Natural killer cell (primary cell): ENCODE measurements around the gene SORBS1. TPM values are rescaled to one million over a fixed set of nuclear protein-coding genes. Genes with fewer than 3 reads are reported as not detected.

ENCODE experiments used
- ATAC-seq, 3 donors: fragments of 150-1000 bp in 2 of 3; fragments of 200-7000 bp in 1 of 3; cut with Tn5 transposase; 1 replicate in 1 of 3; 2 replicates in 2 of 3; pipeline ENCODE4 v1.10.0; 2021; ENCODE audit warnings: mild to moderate bottlenecking in 2 of 3, moderate library complexity in 2 of 3
- DNase-seq, 2 donors: peaks; one replicate each; pipeline versions ENCODE4 v3.0.0 to v3.0.0-alpha.2; 2013 to 2021; ENCODE audit warnings: mixed read lengths in 1 of 2
- H3K27ac ChIP-seq: one replicate; pipeline ENCODE4 v1.5.1; 2013; ENCODE audit warnings: mild to moderate bottlenecking, low read length
- H3K27me3 ChIP-seq: one replicate; pipeline ENCODE4 v1.6.1; 2013; ENCODE audit warnings: low read length; ENCODE audit not compliant: control insufficient read depth, insufficient read depth
- H3K36me3 ChIP-seq: one replicate; pipeline ENCODE4 v1.6.1; 2013; ENCODE audit warnings: low read length; ENCODE audit not compliant: control insufficient read depth, insufficient read depth
- H3K4me1 ChIP-seq: one replicate; pipeline ENCODE4 v1.6.1; 2013; ENCODE audit warnings: low read length; ENCODE audit not compliant: control insufficient read depth, insufficient read depth
- H3K4me3 ChIP-seq: one replicate; pipeline ENCODE4 v1.5.1; 2013; ENCODE audit warnings: low read length
- H3K9me3 ChIP-seq: one replicate; pipeline ENCODE4 v1.6.1; 2013; ENCODE audit warnings: low read length; ENCODE audit not compliant: control insufficient read depth, insufficient read depth
- H3K27ac Mint-ChIP-seq, 2 donors: one replicate each; pipeline ENCODE4 v1.8.0; 2022; ENCODE audit warnings: mild to moderate bottlenecking in 2 of 2, mixed read lengths in 2 of 2, moderate library complexity in 1 of 2
- H3K27me3 Mint-ChIP-seq, 2 donors: one replicate each; pipeline ENCODE4 v1.8.0; 2022; ENCODE audit warnings: low read depth in 2 of 2, mixed read lengths in 2 of 2
- H3K36me3 Mint-ChIP-seq: one replicate; pipeline ENCODE4 v1.8.0; 2022; ENCODE audit warnings: mixed read lengths
- H3K4me1 Mint-ChIP-seq, 2 donors: one replicate each; pipeline ENCODE4 v1.8.0; 2022; ENCODE audit warnings: mixed read lengths in 2 of 2
- H3K4me3 Mint-ChIP-seq: one replicate; pipeline ENCODE4 v1.8.0; 2022; ENCODE audit warnings: mild to moderate bottlenecking, moderate library complexity, mixed read lengths
- H3K9me3 Mint-ChIP-seq, 2 donors: one replicate each; pipeline ENCODE4 v1.8.0; 2022; ENCODE audit warnings: mixed read lengths in 2 of 2
- CTCF ChIP-seq: fragments of 200-600 bp; IDR thresholded peaks from one replicate; pipeline ENCODE4 v1.8.0; 2022; ENCODE audit warnings: antibody characterized with exemption
- WGBS: methylation state at CpG from one replicate; pipeline ENCODE4 v1.1.7; 2013; ENCODE audit warnings: missing lambda C conversion rate; ENCODE audit not compliant: insufficient coverage; 5-methylcytosine and 5-hydroxymethylcytosine counted together
- intact Hi-C: fragments of 100-400 bp; cut with micrococcal nuclease; formaldehyde crosslinking; loops from one replicate; pipeline ENCODE4 v1.14.2; 2022
- total RNA-seq, 4 donors: library from RNA; stranded (reverse); fragments of 120-200 nt in 1 of 4; gene quantifications; one replicate each; pipeline versions ENCODE4 v1.2.3 to v1.2.4, GENCODE V29; 2013 to 2022

Gene SORBS1
- total RNA-seq, 3 donors from 2014 or later (not counting 1 experiment from before 2014, with no cell fraction given): 2.4 to 5.4 (median 2.8) TPM

DNA sequence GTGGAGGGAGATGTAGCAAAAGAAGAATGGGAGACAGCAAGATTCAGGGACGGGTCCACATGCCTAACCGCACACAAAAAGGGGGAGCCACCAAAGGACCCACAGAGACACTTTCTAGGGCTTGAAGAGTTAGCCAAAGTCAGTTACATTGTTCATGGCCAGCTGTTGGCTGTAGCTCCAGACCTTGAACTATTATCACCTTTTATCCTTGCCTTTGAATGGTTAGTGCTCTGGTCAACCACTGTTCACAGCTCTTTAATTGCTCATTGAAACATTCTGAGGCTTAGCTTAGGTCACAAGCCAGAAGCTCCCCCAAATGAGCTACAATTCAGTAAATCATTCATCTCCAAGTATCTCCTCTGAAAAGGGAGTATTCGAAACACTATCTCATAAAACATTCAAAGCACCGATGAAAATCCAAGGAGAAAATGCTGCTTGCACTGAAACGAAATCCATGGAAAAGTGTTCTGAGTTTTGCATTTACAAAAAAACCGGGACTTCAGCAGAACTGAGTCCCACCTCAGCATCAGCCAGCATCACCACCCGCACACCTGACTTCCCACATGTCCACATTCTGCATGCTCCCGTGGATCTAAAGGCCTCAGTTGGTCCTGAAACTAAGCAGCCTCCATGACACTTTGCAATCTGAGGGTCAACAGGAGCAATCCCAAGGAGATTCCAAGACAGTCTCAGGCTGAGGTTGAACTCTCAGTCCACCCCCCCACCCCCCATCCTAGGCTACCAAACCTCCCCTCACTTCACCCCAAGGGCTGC, 4.0 kb downstream of the SORBS1 start:
- Mint-ChIP-seq H3K27me3 (peaks cover 0 to 18% of the 10 kb centered on the region in 2 donors), H3K9me3 (peaks cover 0 to 3% of the 10 kb centered on the region in 2 donors), H3K36me3 (no peaks in the 10 kb centered on the region), H3K27ac (no peak overlapping the region), H3K4me1 (peaks cover 14 to 15% of the 10 kb centered on the region in 2 donors), H3K4me3 (no peak overlapping the region)
- peaks cover 12% of the 10 kb centered on the region for H3K4me1 ChIP-seq
- intact Hi-C loops: no loop called here
- ATAC-seq: no peak
- DNase-seq: no peak
- H3K27me3 ChIP-seq: no peaks in the 10 kb centered on the region
- H3K27ac ChIP-seq: no peak overlapping the region
- no peaks in the 10 kb centered on the region for H3K36me3 ChIP-seq
- no peaks in the 10 kb centered on the region for H3K9me3 ChIP-seq
- WGBS: 80% methylated on average over 8 of the region's 8 CpGs
- no peak overlapping the region for H3K4me3 ChIP-seq
- no peak for TF ChIP-seq CTCF

DNA sequence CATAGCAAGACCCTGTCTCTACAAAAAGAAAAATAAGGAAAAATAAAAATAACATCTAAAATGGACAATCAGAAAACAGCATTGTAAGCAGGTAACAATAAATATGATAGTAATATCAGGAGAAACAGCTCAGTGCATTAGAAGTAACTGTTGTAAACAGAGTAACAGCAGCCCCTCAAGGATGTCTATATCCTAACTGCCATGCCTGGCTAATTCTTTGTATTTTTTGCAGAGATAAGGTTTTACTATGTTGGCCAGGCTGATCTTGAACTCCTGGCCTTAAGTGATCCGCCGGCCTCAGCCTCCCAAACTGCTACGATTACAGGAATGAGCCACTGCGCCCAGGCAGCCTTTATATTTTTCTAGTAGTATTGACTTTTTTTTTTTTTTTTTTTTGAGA, 7.5 kb downstream of the SORBS1 start:
- DNase-seq: no peak
- WGBS: 97% methylated on average over 4 of the region's 4 CpGs
- H3K4me3 Mint-ChIP-seq: no peak overlapping the region
- Histone ChIP-seq H3K9me3 (no peaks in the 10 kb centered on the region), H3K4me3 (no peak overlapping the region), H3K27ac (no peak overlapping the region), H3K27me3 (no peaks in the 10 kb centered on the region), H3K4me1 (no peaks in the 10 kb centered on the region), H3K36me3 (no peaks in the 10 kb centered on the region)
- peaks cover 0 to 3% of the 10 kb centered on the region in 2 donors for H3K9me3 Mint-ChIP-seq
- H3K27ac Mint-ChIP-seq: no peak overlapping the region
- H3K36me3 Mint-ChIP-seq: no peaks in the 10 kb centered on the region
- no peak for TF ChIP-seq CTCF
- intact Hi-C loops: no loop called here
- H3K4me1 Mint-ChIP-seq: no peaks in the 10 kb centered on the region
- H3K27me3 Mint-ChIP-seq: peaks cover 0 to 25% of the 10 kb centered on the region in 2 donors
- ATAC-seq: no peak

- 93% methylated on average over 3 of the region's 5 CpGs for WGBS
- Mint-ChIP-seq H3K36me3 (no peaks in the 10 kb centered on the region), H3K27ac (no peak overlapping the region), H3K4me3 (no peak overlapping the region), H3K27me3 (peaks cover 0 to 22% of the 10 kb centered on the region in 2 donors), H3K4me1 (no peaks in the 10 kb centered on the region), H3K9me3 (peaks cover 0 to 3% of the 10 kb centered on the region in 2 donors)
- Histone ChIP-seq H3K36me3 (no peaks in the 10 kb centered on the region), H3K27me3 (no peaks in the 10 kb centered on the region), H3K9me3 (no peaks in the 10 kb centered on the region), H3K4me1 (no peaks in the 10 kb centered on the region), H3K4me3 (no peak overlapping the region), H3K27ac (no peak overlapping the region)
- TF ChIP-seq CTCF: no peak
- no peak for DNase-seq
- no peak for ATAC-seq
- intact Hi-C loops: no loop called here
Observed at GRCh38 chr10:95552679-95553342, 8.4 kb downstream of the SORBS1 start.
